Retinal pigment epithelial cell (primary cell): ENCODE data around the gene PRDM16.

Experiments used
- DNase-seq: peaks from one replicate; pipeline ENCODE4 v3.0.0-alpha.2; 2010; ENCODE audit warnings: low read depth
- H3K4me3 ChIP-seq: 2 replicates; pipeline ENCODE4 v1.5.1; 2011; ENCODE audit warnings: mild to moderate bottlenecking, low read length, control low read depth, moderate library complexity
- CTCF ChIP-seq: conservative IDR thresholded peaks from 2 replicates; pipeline ENCODE4 v1.5.1; 2011; ENCODE audit warnings: low read depth, low read length, control low read depth, inconsistent platforms

Gene PRDM16

GRCh38 chr1:3335754-3336640 is 267.0 kb downstream of the PRDM16 start:
- no peak for DNase-seq
- no peak overlapping the region for H3K4me3 ChIP-seq
- TF ChIP-seq CTCF: no peak

- no peak for TF ChIP-seq CTCF
Observed at GRCh38 chr1:3336641-3337630, 267.9 kb downstream of the PRDM16 start.

GRCh38 chr1:3337798-3338724 is 269.1 kb downstream of the PRDM16 start:
- TF ChIP-seq CTCF: no peak
- no peak overlapping the region for H3K4me3 ChIP-seq
- no peak for DNase-seq

More at GRCh38 chr1:3336641-3337630, 267.9 kb downstream of the PRDM16 start:
- no peak overlapping the region for H3K4me3 ChIP-seq
- no peak for DNase-seq

- no peak overlapping the region for H3K4me3 ChIP-seq
- DNase-seq: no peak
- no peak for TF ChIP-seq CTCF
Observed at GRCh38 chr1:3338725-3339070, 269.7 kb downstream of the PRDM16 start.

- DNase-seq: no peak
- no peak for TF ChIP-seq CTCF
- H3K4me3 ChIP-seq: no peak overlapping the region
Observed at GRCh38 chr1:3339856-3340255, 270.9 kb downstream of the PRDM16 start.

GRCh38 chr1:3340548-3341235 is 271.7 kb downstream of the PRDM16 start:
- no peak for TF ChIP-seq CTCF
- no peak overlapping the region for H3K4me3 ChIP-seq
- DNase-seq: no peak
